Measurements from ENCODE around the gene GRID1. TPM values are rescaled to one million over a fixed set of nuclear protein-coding genes. Genes with fewer than 3 reads are reported as not detected.
A peak's percentile ranks its signal among the peaks of the same experiment; 100 is the strongest.
"Not testable (repeated sequence)": the region's sequence is repeated elsewhere in the genome, so short reads cannot be mapped to it uniquely, and the experiment has no call there.

GRID1 gene
- total RNA-seq, 2 experiments from 2014 or later: not detected

GRCh38 chr10:85851325-85851724 lies 515.3 kb downstream of the GRID1 start:
- no peaks in the 10 kb centered on the region for H3K27me3 Mint-ChIP-seq
- no peaks in the 10 kb centered on the region for H3K36me3 Mint-ChIP-seq (ENCODE audit: low read depth)
- ChIA-PET CTCF (no interaction called here), POLR2A (no interaction called here)
- peaks cover 3% of the 10 kb centered on the region for H3K4me1 Mint-ChIP-seq
- no peak overlapping the region for H3K27ac Mint-ChIP-seq
- H3K4me3 Mint-ChIP-seq: no peak overlapping the region
- H3K9me3 Mint-ChIP-seq: no peaks in the 10 kb centered on the region
- no peak for DNase-seq

- Mint-ChIP-seq H3K36me3 (ENCODE audit: low read depth) (no peaks in the 10 kb centered on the region), H3K27me3 (no peaks in the 10 kb centered on the region), H3K4me1 (peaks cover 3% of the 10 kb centered on the region), H3K27ac (no peak overlapping the region), H3K4me3 (no peak overlapping the region), H3K9me3 (no peaks in the 10 kb centered on the region)
- ChIA-PET POLR2A (no interaction called here), CTCF (no interaction called here)
- DNase-seq: no peak
These were observed 515.9 kb downstream of the GRID1 start for GRCh38 chr10:85850736-85851135.

- Mint-ChIP-seq H3K27ac (no peak overlapping the region), H3K27me3 (no peaks in the 10 kb centered on the region), H3K36me3 (ENCODE audit: low read depth) (no peaks in the 10 kb centered on the region), H3K4me1 (peaks cover 6% of the 10 kb centered on the region), H3K9me3 (no peaks in the 10 kb centered on the region), H3K4me3 (no peak overlapping the region)
- DNase-seq: no peak
- ChIA-PET POLR2A (no interaction called here), CTCF (no interaction called here)
These were observed 517.3 kb downstream of the GRID1 start for GRCh38 chr10:85849315-85849714.

DNA sequence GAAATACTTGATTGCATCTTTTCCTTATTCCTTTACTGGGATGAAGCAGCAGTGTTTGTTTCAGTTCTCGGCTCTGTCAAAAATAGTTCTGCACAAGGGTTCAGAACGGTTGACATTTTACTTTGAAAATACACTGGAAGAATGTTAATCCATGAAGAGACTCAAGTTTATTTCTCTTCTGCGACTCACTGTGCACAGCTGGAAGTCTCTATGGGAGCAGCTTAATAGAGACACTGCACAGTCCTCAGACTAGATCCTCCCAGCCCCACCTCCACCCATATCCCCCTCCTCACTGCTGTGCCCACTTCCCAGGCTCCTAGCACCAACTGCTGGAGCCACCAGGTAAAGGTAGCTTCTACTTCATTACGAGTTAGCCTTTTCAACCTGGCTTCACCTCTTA lies 517.8 kb downstream of the GRID1 start:
- Mint-ChIP-seq H3K9me3 (no peaks in the 10 kb centered on the region), H3K27me3 (no peaks in the 10 kb centered on the region), H3K36me3 (ENCODE audit: low read depth) (no peaks in the 10 kb centered on the region), H3K4me1 (peaks cover 6% of the 10 kb centered on the region), H3K4me3 (no peak overlapping the region), H3K27ac (no peak overlapping the region)
- ChIA-PET POLR2A (no interaction called here), CTCF (no interaction called here)
- no peak for DNase-seq

GRCh38 chr10:85847085-85847484 lies 519.5 kb downstream of the GRID1 start:
- Mint-ChIP-seq H3K4me3 (no peak overlapping the region), H3K27me3 (no peaks in the 10 kb centered on the region), H3K36me3 (ENCODE audit: low read depth) (no peaks in the 10 kb centered on the region), H3K27ac (peak overlapping the region; percentile 53), H3K9me3 (no peaks in the 10 kb centered on the region), H3K4me1 (peaks cover 6% of the 10 kb centered on the region)
- ChIA-PET POLR2A (no interaction called here), CTCF (no interaction called here)
- DNase-seq: no peak

DNA sequence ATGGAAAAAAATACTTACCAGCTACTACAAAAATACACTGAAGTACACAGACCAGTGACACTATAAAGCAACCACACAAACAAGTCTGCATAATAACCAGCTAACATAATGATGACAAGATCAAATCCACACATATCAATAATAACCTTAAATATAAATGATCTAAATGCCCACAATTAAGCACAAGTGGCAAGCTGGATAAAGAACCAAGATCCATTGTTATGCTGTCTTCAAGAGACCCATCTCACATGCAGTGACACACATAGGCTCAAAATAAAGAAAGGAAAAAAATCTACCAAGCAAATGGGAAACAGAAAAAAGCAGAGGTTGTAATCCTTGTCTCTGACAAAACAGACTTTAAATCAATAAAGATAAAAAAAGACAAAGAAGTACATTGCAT lies 527.9 kb downstream of the GRID1 start:
- POLR2A ChIA-PET; H3K27me3 Mint-ChIP-seq; H3K36me3 Mint-ChIP-seq (ENCODE audit: low read depth); H3K27ac Mint-ChIP-seq; H3K4me3 Mint-ChIP-seq; DNase-seq; H3K4me1 Mint-ChIP-seq; CTCF ChIA-PET: not testable (repeated sequence)
- peaks cover 14% of the 10 kb centered on the region for H3K9me3 Mint-ChIP-seq

DNA sequence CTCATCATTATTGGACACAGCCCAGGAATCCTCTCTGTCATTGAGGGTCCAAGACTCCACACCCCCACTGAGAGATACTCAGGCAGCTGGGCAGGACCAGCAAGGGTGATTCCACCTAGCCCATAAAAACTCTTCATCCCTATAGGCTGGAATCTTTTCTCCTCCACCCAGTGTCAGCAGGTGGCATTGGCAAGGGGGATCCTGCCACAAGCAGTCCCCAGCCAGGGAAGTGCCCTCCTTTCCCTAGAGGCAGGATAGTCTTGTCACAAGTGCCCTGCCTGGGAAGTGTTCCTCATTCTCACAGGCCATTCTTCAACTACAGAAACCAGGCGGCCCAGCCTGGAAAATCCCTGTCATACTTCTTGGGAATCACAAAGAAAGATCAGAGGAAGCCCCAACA lies 533.6 kb downstream of the GRID1 start:
- CTCF ChIA-PET: no interaction called here
- H3K27me3 Mint-ChIP-seq: peaks cover 4% of the 10 kb centered on the region
- no peak overlapping the region for H3K4me3 Mint-ChIP-seq
- no peaks in the 10 kb centered on the region for H3K4me1 Mint-ChIP-seq
- no peaks in the 10 kb centered on the region for H3K36me3 Mint-ChIP-seq (ENCODE audit: low read depth)
- peaks cover 3% of the 10 kb centered on the region for H3K9me3 Mint-ChIP-seq
- POLR2A ChIA-PET: no interaction called here
- no peak overlapping the region for H3K27ac Mint-ChIP-seq
- no peak for DNase-seq

DNA sequence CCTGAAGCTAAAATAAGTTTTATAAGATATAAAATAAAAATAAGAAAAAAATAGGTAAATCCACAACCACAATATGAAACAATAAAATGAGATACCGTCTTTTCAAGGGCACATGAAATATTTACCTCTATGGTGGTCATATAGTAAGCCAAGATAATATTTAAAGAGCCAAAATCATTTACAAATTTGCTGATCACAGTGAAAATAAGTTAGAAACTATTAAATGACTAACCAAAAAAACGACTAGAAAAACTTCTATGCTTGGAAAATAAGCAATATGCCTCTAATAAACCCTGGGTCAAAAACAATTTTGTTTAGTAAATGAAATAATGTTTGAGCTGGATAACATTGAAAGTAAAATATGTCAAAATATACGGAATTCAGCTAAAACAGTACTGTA lies 535.2 kb downstream of the GRID1 start:
- peaks cover 4% of the 10 kb centered on the region for H3K27me3 Mint-ChIP-seq
- ChIA-PET POLR2A (no interaction called here), CTCF (no interaction called here)
- no peaks in the 10 kb centered on the region for H3K36me3 Mint-ChIP-seq (ENCODE audit: low read depth)
- no peaks in the 10 kb centered on the region for H3K9me3 Mint-ChIP-seq
- no peaks in the 10 kb centered on the region for H3K4me1 Mint-ChIP-seq
- H3K27ac Mint-ChIP-seq: no peak overlapping the region
- DNase-seq: no peak
- no peak overlapping the region for H3K4me3 Mint-ChIP-seq

GRCh38 chr10:85826377-85826776 lies 540.2 kb downstream of the GRID1 start:
- Mint-ChIP-seq H3K4me1 (no peaks in the 10 kb centered on the region), H3K9me3 (no peaks in the 10 kb centered on the region), H3K4me3 (no peak overlapping the region), H3K27me3 (peaks cover 4% of the 10 kb centered on the region), H3K36me3 (ENCODE audit: low read depth) (no peaks in the 10 kb centered on the region), H3K27ac (no peak overlapping the region)
- CTCF ChIA-PET: no interaction called here
- DNase-seq: no peak
- POLR2A ChIA-PET: no interaction called here

GRCh38 chr10:85811405-85811804 lies 555.2 kb downstream of the GRID1 start:
- Mint-ChIP-seq H3K27me3 (peaks cover 1% of the 10 kb centered on the region), H3K4me3 (no peak overlapping the region), H3K4me1 (no peaks in the 10 kb centered on the region), H3K9me3 (peaks cover 15% of the 10 kb centered on the region), H3K36me3 (ENCODE audit: low read depth) (no peaks in the 10 kb centered on the region), H3K27ac (no peak overlapping the region)
- POLR2A ChIA-PET: no interaction called here
- CTCF ChIA-PET: no interaction called here
- DNase-seq: no peak

- no peak overlapping the region for H3K27ac Mint-ChIP-seq
- ChIA-PET POLR2A (no interaction called here), CTCF (no interaction called here)
- no peak for DNase-seq
- H3K4me1 Mint-ChIP-seq: no peaks in the 10 kb centered on the region
- peaks cover 15% of the 10 kb centered on the region for H3K9me3 Mint-ChIP-seq
- peaks cover 1% of the 10 kb centered on the region for H3K27me3 Mint-ChIP-seq
- no peak overlapping the region for H3K4me3 Mint-ChIP-seq
- no peaks in the 10 kb centered on the region for H3K36me3 Mint-ChIP-seq (ENCODE audit: low read depth)
These were observed 555.9 kb downstream of the GRID1 start for GRCh38 chr10:85810674-85811073.

GRCh38 chr10:85795460-85795859 lies 571.1 kb downstream of the GRID1 start:
- no peak for DNase-seq
- H3K4me3 Mint-ChIP-seq: no peak overlapping the region
- CTCF ChIA-PET: no interaction called here
- H3K36me3 Mint-ChIP-seq (ENCODE audit: low read depth): no peaks in the 10 kb centered on the region
- H3K27me3 Mint-ChIP-seq: peaks cover 7% of the 10 kb centered on the region
- H3K4me1 Mint-ChIP-seq: peaks cover 5% of the 10 kb centered on the region
- POLR2A ChIA-PET: no interaction called here
- H3K27ac Mint-ChIP-seq: no peak overlapping the region
- no peaks in the 10 kb centered on the region for H3K9me3 Mint-ChIP-seq

DNA sequence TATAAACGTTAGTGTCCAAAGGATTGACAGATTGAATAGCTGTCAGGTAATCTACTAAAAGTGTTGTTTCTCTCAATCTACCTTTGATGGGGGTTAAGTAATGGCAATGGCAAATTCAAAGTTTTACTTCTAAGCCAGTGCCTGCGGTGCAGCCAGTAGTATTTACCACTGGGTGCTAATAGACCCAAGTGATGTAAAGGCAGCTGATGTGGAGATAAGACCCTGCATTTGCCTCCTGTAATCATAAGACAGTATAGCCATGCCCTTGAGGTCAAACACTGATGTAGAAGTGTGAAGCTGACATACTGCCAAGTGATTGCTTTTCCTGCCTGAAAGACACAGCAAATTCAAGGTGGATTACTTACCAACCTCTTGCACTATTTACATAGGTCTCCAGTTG lies 572.0 kb downstream of the GRID1 start:
- Mint-ChIP-seq H3K4me3 (no peak overlapping the region), H3K9me3 (no peaks in the 10 kb centered on the region), H3K36me3 (ENCODE audit: low read depth) (no peaks in the 10 kb centered on the region), H3K27ac (no peak overlapping the region), H3K27me3 (peaks cover 6% of the 10 kb centered on the region), H3K4me1 (peaks cover 5% of the 10 kb centered on the region)
- CTCF ChIA-PET: no interaction called here
- DNase-seq: no peak
- POLR2A ChIA-PET: no interaction called here

GRCh38 chr10:85792533-85792858 lies 574.1 kb downstream of the GRID1 start:
- ChIA-PET POLR2A (no interaction called here), CTCF (no interaction called here)
- no peak overlapping the region for H3K4me3 Mint-ChIP-seq
- no peaks in the 10 kb centered on the region for H3K27me3 Mint-ChIP-seq
- no peaks in the 10 kb centered on the region for H3K9me3 Mint-ChIP-seq
- no peaks in the 10 kb centered on the region for H3K36me3 Mint-ChIP-seq (ENCODE audit: low read depth)
- no peak for DNase-seq
- H3K4me1 Mint-ChIP-seq: peaks cover 5% of the 10 kb centered on the region
- no peak overlapping the region for H3K27ac Mint-ChIP-seq

DNA sequence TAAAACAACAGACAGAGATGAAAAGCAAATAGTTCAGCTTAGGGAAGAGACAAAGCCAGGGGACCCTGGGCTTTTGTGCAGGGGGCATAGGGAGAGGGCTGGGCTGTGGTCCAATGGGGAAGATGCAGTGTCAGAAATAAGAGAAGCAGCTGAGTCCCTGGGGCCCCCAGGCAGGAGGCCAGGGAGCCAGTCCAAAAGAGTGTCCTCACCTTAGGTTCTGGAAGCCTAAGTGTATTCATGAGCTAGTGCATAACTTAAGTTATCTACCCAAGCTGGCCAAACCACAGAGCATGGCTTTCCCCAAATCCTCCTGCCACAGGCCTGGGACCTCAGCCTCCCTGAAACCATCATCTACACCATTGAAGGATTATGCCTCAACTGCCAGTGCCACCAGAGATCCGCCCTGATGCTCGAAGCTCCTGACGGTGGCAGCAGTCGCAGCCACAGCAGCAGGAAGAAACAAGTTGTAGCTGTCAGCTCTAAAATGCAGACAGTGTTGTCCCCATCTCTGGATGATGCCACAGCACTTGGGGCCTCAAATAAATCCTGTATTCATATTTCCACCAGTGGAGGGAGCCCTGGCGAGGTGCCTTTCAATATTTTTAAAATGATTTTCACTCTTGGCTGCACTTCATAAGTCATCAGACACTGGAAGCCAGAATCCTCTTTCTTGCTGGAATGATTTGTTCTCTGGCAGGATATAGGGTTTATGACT lies 574.6 kb downstream of the GRID1 start:
- ChIA-PET POLR2A (no interaction called here), CTCF (no interaction called here)
- peaks cover 5% of the 10 kb centered on the region for H3K4me1 Mint-ChIP-seq
- no peaks in the 10 kb centered on the region for H3K27me3 Mint-ChIP-seq
- DNase-seq: no peak
- no peak overlapping the region for H3K4me3 Mint-ChIP-seq
- H3K27ac Mint-ChIP-seq: no peak overlapping the region
- no peaks in the 10 kb centered on the region for H3K9me3 Mint-ChIP-seq
- H3K36me3 Mint-ChIP-seq (ENCODE audit: low read depth): no peaks in the 10 kb centered on the region

Data from activated CD4-positive, alpha-beta memory T cell treated with anti-CD3 and anti-CD28 coated beads, Interleukin-2, amount 10 ng/mL, durations not matched to agents 7 days and 5 days (primary cell).